Measurements from ENCODE around the gene OR2T27. TPM values are rescaled to one million over a fixed set of nuclear protein-coding genes. Genes with fewer than 3 reads are reported as not detected.

OR2T27 gene
- total and polyA plus RNA-seq, 9 of the 15 experiments (the other 6 are each of a cell fraction or from before 2014, with no cell fraction given), result not detected

- TF ChIP-seq CTCF (IDR thresholded peaks at IDR 0.05 in 2 of 3, conservative IDR thresholded peaks at IDR 0.05 in 1 of 3; ENCODE audit: insufficient read depth in 2 of 3, low read depth in 1 of 3, low read length in 3 of 3), result 0 out of 6 replicates have a peak, but pooled peaks of 1 of the 3 experiments have one; percentile 19
- no peak for TF ChIP-seq CBFA2T2 (conservative IDR thresholded peaks at IDR 0.05)
- no peak for TF ChIP-seq CBX1 (IDR thresholded peaks at IDR 0.05; ENCODE audit: low read depth)
- TF ChIP-seq ZNF778 (CRISPR knock-in tag; IDR thresholded peaks at IDR 0.05), result no peak
- peak in 1 of 2 experiments; percentile 43; a peak in 2 of 4 replicates for TF ChIP-seq RAD21 (CRISPR knock-in tag; conservative IDR thresholded peaks at IDR 0.05 in 1 of 2, IDR thresholded peaks at IDR 0.05 in 1 of 2)
- TF ChIP-seq RBM14 (IDR thresholded peaks at IDR 0.05; ENCODE audit: borderline replicate concordance, insufficient read depth, low read depth, low read length), result no peak
- no peak for TF ChIP-seq BACH1 (tag; IDR thresholded peaks at IDR 0.05)
Measured at GRCh38 chr1:248697907-248698306, 42.6 kb upstream of the OR2T27 start (continued).

- H3K36me3 ChIP-seq (ENCODE audit: control insufficient read depth, insufficient read depth, low read length), result no peaks in the 10 kb centered on the region
- in situ Hi-C loops (cut with MboI) (no loop called here), intact Hi-C loops (cut with micrococcal nuclease) (no loop called here)
- no peak overlapping the region for H3K4me3 ChIP-seq
- H3K79me2 ChIP-seq (ENCODE audit: control insufficient read depth, insufficient read depth, low read length), result no peaks in the 10 kb centered on the region
- BruUV-seq (replicated peaks), result no TSS peak
- H3K9ac ChIP-seq (ENCODE audit: insufficient read depth in 1 of 2, low read depth in 2 of 2, low read length in 2 of 2), result no peak overlapping the region
- ChIA-PET CTCF (ENCODE audit: low intra/inter-chr PET ratio) (no interaction called here), POLR2A (no interaction called here)
- H2AFZ ChIP-seq (ENCODE audit: low read depth, low read length), result no peak overlapping the region
- H3K4me2 ChIP-seq (ENCODE audit: insufficient read depth, low read length), result no peak overlapping the region
- FAIRE-seq, result no peak
- H3K27me3 ChIP-seq (ENCODE audit: control insufficient read depth in 2 of 2, insufficient read depth in 2 of 2, low read length in 2 of 2), result 0 out of 5 replicates have a peak, but pooled peaks cover 0 to 5% of the 10 kb centered on the region in 2 experiments
- H3K9me1 ChIP-seq (ENCODE audit: control insufficient read depth, insufficient read depth, low read length), result no peaks in the 10 kb centered on the region
- WGBS (ENCODE audit: insufficient coverage, low coverage, missing lambda C conversion rate), result 0% methylated on average over 3 of the region's 3 CpGs
- no peaks in the 10 kb centered on the region for H4K20me1 ChIP-seq (replicated peaks; ENCODE audit: control insufficient read depth, insufficient read depth, low read length)
- ATAC-seq, result no peak
- no peak overlapping the region for H3K27ac ChIP-seq (ENCODE audit: extremely low read depth, low read depth, low read length)
- TF ChIP-seq CREBBP (IDR thresholded peaks at IDR 0.05; ENCODE audit: low read depth, low read length) (no peak), NRF1 (conservative IDR thresholded peaks at IDR 0.05 in 1 of 2, IDR thresholded peaks at IDR 0.05 in 1 of 2) (no peak), SAP30 (IDR thresholded peaks at IDR 0.05; ENCODE audit: borderline replicate concordance, insufficient read depth, low read depth, low read length, poor library complexity, severe bottlenecking) (no peak), ZNF282 (CRISPR knock-in tag; IDR thresholded peaks at IDR 0.05) (no peak), HNRNPLL (IDR thresholded peaks at IDR 0.05; ENCODE audit: low read depth, low read length, poor library complexity, severe bottlenecking) (no peak), ZNF780A (CRISPR knock-in tag; IDR thresholded peaks at IDR 0.05) (no peak), CREB3 (tag; conservative IDR thresholded peaks at IDR 0.05; ENCODE audit: low read depth) (no peak), ASH1L (IDR thresholded peaks at IDR 0.05; ENCODE audit: borderline replicate concordance, low read depth, partially characterized antibody) (no peak)
- DNase-seq (ENCODE audit: extremely low read depth in 1 of 4, low spot score in 3 of 4), result no peak
- no peaks in the 10 kb centered on the region for H3K9me3 ChIP-seq (replicated peaks; ENCODE audit: control insufficient read depth, insufficient read depth, low read depth, low read length)
- peaks cover 0 to 5% of the 10 kb centered on the region in 2 experiments; a peak in 3 of 5 replicates for H3K4me1 ChIP-seq (replicated peaks in 1 of 2; ENCODE audit: control insufficient read depth in 2 of 2, insufficient read depth in 2 of 2, low read length in 2 of 2)
Measured at GRCh38 chr1:248696774-248697173, 41.4 kb upstream of the OR2T27 start.
